Vagina (tissue), 2 donors: ENCODE measurements around the gene GNPTG. TPM values are rescaled to one million over a fixed set of nuclear protein-coding genes. Genes with fewer than 3 reads are reported as not detected.

ENCODE experiments used
- DNase-seq, 2 donors: peaks; one replicate each; pipeline ENCODE4 v3.0.0-alpha.2; 2017; ENCODE audit errors: extremely low spot score in 2 of 2
- H3K27ac ChIP-seq: fragments of 200-600 bp; sonication (generic); one replicate; pipeline ENCODE4 v1.5.1; 2019
- H3K27me3 ChIP-seq: fragments of 200-600 bp; sonication (generic); one replicate; pipeline ENCODE4 v1.5.1; 2019
- H3K36me3 ChIP-seq, 2 donors: fragments of 200-600 bp; sonication (generic); one replicate each; pipeline ENCODE4 v1.5.1; 2017 to 2019
- H3K4me1 ChIP-seq: fragments of 200-600 bp; sonication (generic); one replicate; pipeline ENCODE4 v1.5.1; 2019
- H3K4me3 ChIP-seq, 2 donors: fragments of 200-600 bp; sonication (generic); 1 replicate in 1 of 2; 2 replicates in 1 of 2; pipeline ENCODE4 v1.5.1; 2016 to 2019
- H3K9me3 ChIP-seq: fragments of 200-600 bp; sonication (generic); one replicate; pipeline ENCODE4 v1.5.1; 2019
- POLR2A ChIP-seq, 2 donors: fragments of 450-650 bp; IDR thresholded peaks; one replicate each; pipeline ENCODE4 v1.6.1; 2017; ENCODE audit warnings: antibody characterized with exemption in 2 of 2, mild to moderate bottlenecking in 2 of 2, moderate library complexity in 2 of 2
- POLR2AphosphoS5 ChIP-seq, 2 donors: sonication (generic); formaldehyde crosslinking; IDR thresholded peaks; one replicate each; pipeline ENCODE4 v1.9.0; 2017; ENCODE audit warnings: antibody characterized with exemption in 2 of 2, mild to moderate bottlenecking in 2 of 2, low read depth in 1 of 2; ENCODE audit not compliant: insufficient read depth in 1 of 2
- intact Hi-C: fragments of 100-400 bp; cut with DNase I; formaldehyde crosslinking; loops from one replicate; pipeline ENCODE4 v1.15.1; 2023
- total RNA-seq: library from RNA; depleted of rRNA; stranded (reverse); fragments of >200 nt; gene quantifications from one replicate; pipeline ENCODE4 v1.2.3, GENCODE V29; 2016
- TF ChIP-seq, protein P1 (sequence below), 3 experiments: fragments of 450-650 bp in 2 of 3; fragments of 200-600 bp in 1 of 3; sonication (generic) in 1 of 3; IDR thresholded peaks; one replicate each; pipeline ENCODE4 v1.5.1; 2017 to 2019; ENCODE audit warnings: antibody characterized with exemption in 3 of 3, mild to moderate bottlenecking in 2 of 3, moderate library complexity in 2 of 3

The GNPTG gene
- total RNA-seq, 1 donor from 2014 or later, result 63.3 TPM

DNA sequence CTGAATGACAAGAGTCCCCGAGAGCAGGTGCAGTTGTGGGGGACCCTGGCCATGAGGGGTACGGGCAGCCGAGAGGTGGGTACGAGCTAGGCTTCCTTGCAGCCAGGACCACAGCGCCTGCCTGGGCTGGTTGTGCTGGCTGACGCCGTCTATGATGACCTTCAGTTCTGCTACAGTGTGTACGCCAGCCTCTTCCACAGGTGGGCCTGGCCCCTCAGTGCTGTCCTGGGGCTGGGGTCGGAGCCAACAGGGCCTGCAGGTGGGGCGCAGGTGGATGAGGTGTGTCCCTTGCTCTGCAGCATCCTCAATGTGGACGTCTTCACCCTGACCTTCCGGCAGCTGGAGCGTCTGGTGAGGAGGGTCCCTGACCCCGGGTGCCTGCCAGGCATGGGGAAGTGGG, 7.2 kb upstream of the GNPTG start:
- no peak for TF ChIP-seq POLR2A (IDR thresholded peaks at IDR 0.05)
- no peak for TF ChIP-seq POLR2AphosphoS5 (IDR thresholded peaks at IDR 0.05; ENCODE audit: insufficient read depth in 1 of 2, low read depth in 1 of 2)
- TF ChIP-seq, protein P1, sequence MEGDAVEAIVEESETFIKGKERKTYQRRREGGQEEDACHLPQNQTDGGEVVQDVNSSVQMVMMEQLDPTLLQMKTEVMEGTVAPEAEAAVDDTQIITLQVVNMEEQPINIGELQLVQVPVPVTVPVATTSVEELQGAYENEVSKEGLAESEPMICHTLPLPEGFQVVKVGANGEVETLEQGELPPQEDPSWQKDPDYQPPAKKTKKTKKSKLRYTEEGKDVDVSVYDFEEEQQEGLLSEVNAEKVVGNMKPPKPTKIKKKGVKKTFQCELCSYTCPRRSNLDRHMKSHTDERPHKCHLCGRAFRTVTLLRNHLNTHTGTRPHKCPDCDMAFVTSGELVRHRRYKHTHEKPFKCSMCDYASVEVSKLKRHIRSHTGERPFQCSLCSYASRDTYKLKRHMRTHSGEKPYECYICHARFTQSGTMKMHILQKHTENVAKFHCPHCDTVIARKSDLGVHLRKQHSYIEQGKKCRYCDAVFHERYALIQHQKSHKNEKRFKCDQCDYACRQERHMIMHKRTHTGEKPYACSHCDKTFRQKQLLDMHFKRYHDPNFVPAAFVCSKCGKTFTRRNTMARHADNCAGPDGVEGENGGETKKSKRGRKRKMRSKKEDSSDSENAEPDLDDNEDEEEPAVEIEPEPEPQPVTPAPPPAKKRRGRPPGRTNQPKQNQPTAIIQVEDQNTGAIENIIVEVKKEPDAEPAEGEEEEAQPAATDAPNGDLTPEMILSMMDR (IDR thresholded peaks at IDR 0.05), result no peak
- intact Hi-C loops, result no loop called here
- H3K27me3 ChIP-seq, result no peaks in the 10 kb centered on the region
- H3K4me3 ChIP-seq, result no peak overlapping the region
- peaks cover 0 to 13% of the 10 kb centered on the region in 2 donors for H3K36me3 ChIP-seq
- no peak for DNase-seq
- no peaks in the 10 kb centered on the region for H3K9me3 ChIP-seq
- H3K27ac ChIP-seq, result no peak overlapping the region
- H3K4me1 ChIP-seq, result peaks cover 17% of the 10 kb centered on the region

DNA sequence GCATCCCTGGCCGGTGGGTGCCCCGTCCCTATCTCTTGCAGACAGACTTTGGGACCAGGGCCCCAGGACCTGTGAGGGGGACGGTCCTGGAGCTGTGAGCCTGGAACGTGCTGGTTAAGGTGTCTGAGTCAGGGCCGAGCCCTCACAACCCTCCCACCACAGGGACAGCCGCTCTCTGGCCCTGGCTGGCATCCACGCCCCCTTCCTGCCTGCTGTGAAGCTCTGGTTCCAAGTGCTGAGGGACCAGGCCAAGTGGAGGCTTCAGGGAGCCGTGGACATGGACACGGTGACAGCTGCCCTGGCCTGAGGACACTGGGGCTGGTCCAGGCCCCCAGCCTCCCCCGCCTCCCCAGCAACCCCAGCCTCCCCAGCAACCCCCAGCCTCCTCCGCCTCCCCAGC, 6.6 kb upstream of the GNPTG start:
- no peak overlapping the region for H3K27ac ChIP-seq
- no peak for DNase-seq
- no peak overlapping the region for H3K4me3 ChIP-seq
- peaks cover 22% of the 10 kb centered on the region for H3K4me1 ChIP-seq
- intact Hi-C loops, result no loop called here
- no peaks in the 10 kb centered on the region for H3K27me3 ChIP-seq
- no peak for TF ChIP-seq POLR2A (IDR thresholded peaks at IDR 0.05)
- peaks cover 0 to 19% of the 10 kb centered on the region in 2 donors for H3K36me3 ChIP-seq
- H3K9me3 ChIP-seq, result no peaks in the 10 kb centered on the region

DNA sequence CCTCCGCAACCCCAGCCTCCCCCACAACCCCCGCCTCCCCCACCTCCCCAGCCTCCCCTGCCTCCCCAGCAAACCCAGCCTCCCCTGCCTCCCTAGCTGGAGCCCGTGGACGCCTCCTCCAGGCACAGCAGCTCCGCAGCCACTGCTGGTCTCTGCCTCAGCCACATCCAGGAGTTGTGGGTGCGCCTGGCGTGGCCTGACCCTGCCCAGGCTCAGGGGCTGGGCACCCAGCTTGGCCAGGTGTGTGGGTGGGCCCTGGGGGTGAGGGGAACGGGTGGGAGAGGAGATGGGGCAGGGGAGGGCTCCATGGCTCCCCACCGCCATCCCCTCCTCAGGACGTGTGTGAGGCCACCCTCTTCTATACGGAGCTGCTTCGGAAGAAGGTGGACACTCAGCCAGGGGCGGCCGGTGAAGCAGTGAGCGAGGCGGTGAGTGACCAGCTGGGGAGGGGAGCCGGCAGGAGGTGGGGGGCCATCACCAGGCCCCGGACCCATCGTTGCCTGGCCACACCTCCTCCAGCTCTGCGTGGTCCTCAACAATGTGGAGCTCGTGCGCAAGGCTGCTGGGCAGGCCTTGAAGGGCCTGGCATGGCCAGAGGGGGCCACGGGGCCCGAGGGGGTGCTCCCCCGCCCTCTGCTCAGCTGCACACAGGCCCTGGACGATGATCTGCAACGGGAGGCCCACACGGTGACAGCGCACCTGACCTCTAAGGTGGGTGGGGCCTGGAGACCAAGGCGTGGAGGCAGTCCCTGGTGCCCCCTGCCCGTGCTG, 5.9 kb upstream of the GNPTG start:
- Histone ChIP-seq H3K4me1 (peaks cover 29% of the 10 kb centered on the region), H3K27me3 (no peaks in the 10 kb centered on the region), H3K4me3 (no peak overlapping the region), H3K9me3 (no peaks in the 10 kb centered on the region), H3K27ac (no peak overlapping the region), H3K36me3 (peaks cover 0 to 20% of the 10 kb centered on the region in 2 donors)
- intact Hi-C loops, result no loop called here
- DNase-seq, result no peak
- TF ChIP-seq POLR2AphosphoS5 (IDR thresholded peaks at IDR 0.05; ENCODE audit: insufficient read depth in 1 of 2, low read depth in 1 of 2) (no peak), POLR2A (IDR thresholded peaks at IDR 0.05) (no peak)
- TF ChIP-seq, protein P1 (IDR thresholded peaks at IDR 0.05), result no peak

DNA sequence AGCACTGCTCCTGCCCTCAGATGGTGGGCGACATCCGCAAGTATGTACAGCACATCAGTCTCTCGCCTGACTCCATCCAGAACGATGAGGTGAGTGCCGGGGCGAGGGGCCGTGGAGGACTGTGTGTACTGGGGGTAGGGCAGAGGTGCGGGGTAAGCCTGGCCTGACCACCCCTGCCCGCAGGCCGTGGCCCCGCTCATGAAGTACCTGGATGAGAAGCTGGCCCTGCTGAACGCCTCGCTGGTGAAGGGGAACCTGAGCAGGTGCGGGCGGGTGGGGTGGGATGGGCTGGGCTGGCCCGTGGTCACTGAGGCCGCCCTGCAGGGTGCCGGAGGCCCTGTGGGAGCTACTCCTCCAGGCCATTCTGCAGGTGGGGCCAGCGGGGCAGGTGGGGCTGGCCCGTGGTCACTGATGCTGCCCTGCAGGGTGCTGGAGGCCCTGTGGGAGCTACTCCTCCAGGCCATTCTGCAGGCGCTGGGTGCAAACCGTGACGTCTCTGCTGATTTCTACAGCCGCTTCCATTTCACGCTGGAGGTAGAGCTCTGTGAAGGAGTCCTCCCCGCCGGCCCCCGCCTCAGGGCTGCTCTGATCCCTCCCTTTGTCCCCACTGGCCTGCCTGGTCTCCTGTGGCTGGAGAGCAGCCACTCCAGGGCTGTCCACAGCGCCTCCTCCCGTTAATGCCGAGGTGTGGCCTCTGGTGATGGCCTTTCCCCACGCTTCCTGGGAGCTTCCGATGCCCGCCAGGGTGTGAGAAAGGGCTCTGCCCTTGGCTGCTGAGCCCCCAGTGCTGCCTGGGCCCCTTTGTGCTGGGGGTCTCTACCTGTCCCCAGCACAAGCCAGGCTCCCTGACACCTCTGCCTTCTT, 5.1 kb upstream of the GNPTG start:
- no peak overlapping the region for H3K27ac ChIP-seq
- H3K4me3 ChIP-seq, result no peak overlapping the region
- H3K36me3 ChIP-seq, result peaks cover 0 to 20% of the 10 kb centered on the region in 2 donors
- peaks cover 35% of the 10 kb centered on the region for H3K4me1 ChIP-seq
- no peak for DNase-seq
- TF ChIP-seq, protein P1 (IDR thresholded peaks at IDR 0.05), result no peak
- TF ChIP-seq POLR2A (IDR thresholded peaks at IDR 0.05) (no peak), POLR2AphosphoS5 (IDR thresholded peaks at IDR 0.05; ENCODE audit: insufficient read depth in 1 of 2, low read depth in 1 of 2) (no peak)
- H3K27me3 ChIP-seq, result no peaks in the 10 kb centered on the region
- H3K9me3 ChIP-seq, result no peaks in the 10 kb centered on the region
- intact Hi-C loops, result no loop called here

DNA sequence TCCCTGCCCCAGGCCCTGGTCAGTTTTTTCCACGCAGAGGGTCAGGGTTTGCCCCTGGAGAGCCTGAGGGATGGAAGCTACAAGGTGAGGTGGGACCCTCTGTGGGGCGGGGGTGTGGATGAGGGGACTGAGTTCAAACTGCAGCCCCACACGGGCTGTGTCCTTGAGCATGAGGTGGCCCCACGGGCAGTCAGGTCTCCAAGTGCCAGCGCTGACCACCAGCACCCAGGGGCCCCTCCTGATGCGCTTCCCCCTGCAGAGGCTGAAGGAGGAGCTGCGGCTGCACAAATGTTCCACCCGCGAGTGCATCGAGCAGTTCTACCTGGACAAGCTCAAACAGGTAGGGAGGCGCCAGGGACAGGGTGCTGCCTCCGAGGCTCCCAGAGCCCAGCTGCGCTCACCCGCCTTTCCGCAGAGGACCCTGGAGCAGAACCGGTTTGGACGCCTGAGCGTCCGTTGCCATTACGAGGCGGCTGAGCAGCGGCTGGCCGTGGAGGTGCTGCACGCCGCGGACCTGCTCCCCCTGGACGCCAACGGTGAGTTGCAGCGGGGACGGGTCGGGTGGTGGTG, 4.4 kb upstream of the GNPTG start:
- Histone ChIP-seq H3K27ac (no peak overlapping the region), H3K27me3 (no peaks in the 10 kb centered on the region), H3K4me3 (no peak overlapping the region), H3K4me1 (peaks cover 34% of the 10 kb centered on the region), H3K36me3 (peaks cover 0 to 20% of the 10 kb centered on the region in 2 donors), H3K9me3 (no peaks in the 10 kb centered on the region)
- intact Hi-C loops, result no loop called here
- TF ChIP-seq POLR2A (IDR thresholded peaks at IDR 0.05), result no peak
- TF ChIP-seq, protein P1 (IDR thresholded peaks at IDR 0.05), result no peak
- no peak for TF ChIP-seq POLR2AphosphoS5 (IDR thresholded peaks at IDR 0.05; ENCODE audit: insufficient read depth in 1 of 2, low read depth in 1 of 2)
- no peak for DNase-seq
